ENCODE results near the gene ARFGAP1.

ARFGAP1 gene

DNA sequence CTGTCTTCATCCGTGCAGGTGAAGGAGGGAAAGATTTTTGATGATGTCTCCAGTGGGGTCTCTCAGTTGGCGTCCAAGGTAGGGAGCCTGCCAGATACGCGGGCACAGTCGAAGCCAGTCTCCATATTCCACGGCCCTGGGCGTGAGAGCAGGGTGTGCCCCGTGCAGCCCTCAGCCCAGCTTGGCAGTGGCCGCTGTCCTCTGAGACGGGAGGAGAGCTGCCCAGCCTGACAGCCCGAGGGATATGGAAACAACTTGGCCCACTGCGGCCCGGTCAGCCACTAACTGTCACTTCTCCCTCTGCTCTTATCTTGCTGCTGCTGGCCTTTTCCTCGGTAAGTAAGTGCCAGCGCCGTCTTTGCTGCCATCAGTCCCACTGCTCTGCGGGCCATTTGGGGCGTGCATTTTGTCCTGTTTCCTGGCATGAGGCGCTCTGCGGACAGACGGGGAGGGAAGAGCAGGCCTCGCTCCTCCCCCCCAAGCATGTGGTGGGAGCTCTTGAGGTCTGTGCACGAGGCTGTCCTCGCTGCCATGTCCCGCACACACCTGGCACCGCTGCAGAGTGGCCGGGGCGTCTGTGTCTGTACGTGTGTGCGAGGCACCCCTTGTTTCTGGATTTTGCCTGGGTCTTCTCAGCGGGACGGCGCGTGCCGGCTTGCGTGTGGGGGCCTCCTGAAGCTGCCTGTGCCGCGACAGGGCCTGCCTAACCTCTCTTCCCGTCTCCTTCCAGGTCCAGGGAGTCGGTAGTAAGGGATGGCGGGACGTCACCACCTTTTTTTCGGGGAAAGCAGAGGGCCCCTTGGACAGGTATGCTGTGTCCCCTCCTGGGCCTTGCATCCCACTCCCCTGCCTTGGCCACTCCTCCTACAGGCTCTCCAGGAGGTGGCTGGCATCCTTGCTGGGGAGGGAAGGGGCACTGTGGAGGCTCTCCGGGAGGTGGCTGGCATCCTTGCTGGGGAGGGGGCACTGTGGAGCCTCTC is 13.3 kb downstream of the ARFGAP1 start:
- Histone ChIP-seq H3K9ac (ENCODE audit: low read length) (no peak overlapping the region), H3K27me3 (ENCODE audit: low read depth, low read length) (no peaks in the 10 kb centered on the region), H3K4me1 (ENCODE audit: low read length) (no peaks in the 10 kb centered on the region), H2AFZ (ENCODE audit: low read depth, low read length) (no peak overlapping the region), H3K36me3 (replicated peaks; ENCODE audit: low read depth, low read length) (peaks cover 10% of the 10 kb centered on the region), H3K9me3 (ENCODE audit: insufficient read depth, low read length) (no peaks in the 10 kb centered on the region), H4K20me1 (ENCODE audit: insufficient read depth, low read length) (0 out of 2 replicates have a peak, but pooled peaks cover 3% of the 10 kb centered on the region), H3K27ac (ENCODE audit: low read length) (no peak overlapping the region), H3K79me2 (ENCODE audit: low read length) (no peaks in the 10 kb centered on the region), H3K4me3 (ENCODE audit: low read length) (no peak overlapping the region), H3K4me2 (ENCODE audit: low read length) (no peak overlapping the region)
- TF ChIP-seq, protein P1, sequence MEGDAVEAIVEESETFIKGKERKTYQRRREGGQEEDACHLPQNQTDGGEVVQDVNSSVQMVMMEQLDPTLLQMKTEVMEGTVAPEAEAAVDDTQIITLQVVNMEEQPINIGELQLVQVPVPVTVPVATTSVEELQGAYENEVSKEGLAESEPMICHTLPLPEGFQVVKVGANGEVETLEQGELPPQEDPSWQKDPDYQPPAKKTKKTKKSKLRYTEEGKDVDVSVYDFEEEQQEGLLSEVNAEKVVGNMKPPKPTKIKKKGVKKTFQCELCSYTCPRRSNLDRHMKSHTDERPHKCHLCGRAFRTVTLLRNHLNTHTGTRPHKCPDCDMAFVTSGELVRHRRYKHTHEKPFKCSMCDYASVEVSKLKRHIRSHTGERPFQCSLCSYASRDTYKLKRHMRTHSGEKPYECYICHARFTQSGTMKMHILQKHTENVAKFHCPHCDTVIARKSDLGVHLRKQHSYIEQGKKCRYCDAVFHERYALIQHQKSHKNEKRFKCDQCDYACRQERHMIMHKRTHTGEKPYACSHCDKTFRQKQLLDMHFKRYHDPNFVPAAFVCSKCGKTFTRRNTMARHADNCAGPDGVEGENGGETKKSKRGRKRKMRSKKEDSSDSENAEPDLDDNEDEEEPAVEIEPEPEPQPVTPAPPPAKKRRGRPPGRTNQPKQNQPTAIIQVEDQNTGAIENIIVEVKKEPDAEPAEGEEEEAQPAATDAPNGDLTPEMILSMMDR (IDR thresholded peaks at IDR 0.05; ENCODE audit: low read depth, low read length): no peak
- TF ChIP-seq EZH2phosphoT487 (IDR thresholded peaks at IDR 0.05; ENCODE audit: low read depth): no peak

- H3K27me3 ChIP-seq (ENCODE audit: low read depth, low read length): no peaks in the 10 kb centered on the region
- no peak overlapping the region for H3K4me2 ChIP-seq (ENCODE audit: low read length)
- no peak overlapping the region for H3K4me3 ChIP-seq (ENCODE audit: low read length)
- H3K9ac ChIP-seq (ENCODE audit: low read length): no peak overlapping the region
- peaks cover 9% of the 10 kb centered on the region for H3K36me3 ChIP-seq (replicated peaks; ENCODE audit: low read depth, low read length)
- no peak overlapping the region for H2AFZ ChIP-seq (ENCODE audit: low read depth, low read length)
- no peaks in the 10 kb centered on the region for H3K9me3 ChIP-seq (ENCODE audit: insufficient read depth, low read length)
- no peaks in the 10 kb centered on the region for H4K20me1 ChIP-seq (ENCODE audit: insufficient read depth, low read length)
- no peak overlapping the region for H3K27ac ChIP-seq (ENCODE audit: low read length)
- H3K4me1 ChIP-seq (ENCODE audit: low read length): no peaks in the 10 kb centered on the region
- TF ChIP-seq, protein P1 (IDR thresholded peaks at IDR 0.05; ENCODE audit: low read depth, low read length): no peak
- TF ChIP-seq EZH2phosphoT487 (IDR thresholded peaks at IDR 0.05; ENCODE audit: low read depth): no peak
- H3K79me2 ChIP-seq (ENCODE audit: low read length): no peaks in the 10 kb centered on the region
These were observed 14.4 kb downstream of the ARFGAP1 start for GRCh38 chr20:63286781-63287696.

- TF ChIP-seq EZH2phosphoT487 (IDR thresholded peaks at IDR 0.05; ENCODE audit: low read depth): no peak
- TF ChIP-seq, protein P1 (IDR thresholded peaks at IDR 0.05; ENCODE audit: low read depth, low read length): no peak
- no peak overlapping the region for H2AFZ ChIP-seq (ENCODE audit: low read depth, low read length)
- H3K27ac ChIP-seq (ENCODE audit: low read length): no peak overlapping the region
- H3K4me1 ChIP-seq (ENCODE audit: low read length): no peaks in the 10 kb centered on the region
- H3K4me2 ChIP-seq (ENCODE audit: low read length): no peak overlapping the region
- no peak overlapping the region for H3K9ac ChIP-seq (ENCODE audit: low read length)
- no peak overlapping the region for H3K4me3 ChIP-seq (ENCODE audit: low read length)
- no peaks in the 10 kb centered on the region for H3K79me2 ChIP-seq (ENCODE audit: low read length)
- H3K9me3 ChIP-seq (ENCODE audit: insufficient read depth, low read length): no peaks in the 10 kb centered on the region
- H3K27me3 ChIP-seq (ENCODE audit: low read depth, low read length): no peaks in the 10 kb centered on the region
- H4K20me1 ChIP-seq (ENCODE audit: insufficient read depth, low read length): no peaks in the 10 kb centered on the region
- peaks cover 9% of the 10 kb centered on the region for H3K36me3 ChIP-seq (replicated peaks; ENCODE audit: low read depth, low read length)
These were observed 15.3 kb downstream of the ARFGAP1 start for GRCh38 chr20:63287697-63288580.
